Trophoblast cell (in vitro differentiated cells and primary cell): ENCODE data around the gene FCRLB.
A peak's percentile ranks its signal among the peaks of the same experiment; 100 is the strongest.

Experiments used
- DNase-seq, 2 donors: peaks; one replicate each; pipeline ENCODE4 v3.0.0-alpha.2; 2016
- H2AFZ ChIP-seq: 2 replicates; pipeline ENCODE4 v1.6.1; 2013; ENCODE audit warnings: low read length, moderate library complexity, mild to moderate bottlenecking; ENCODE audit not compliant: insufficient read depth, poor library complexity
- H2AK5ac ChIP-seq: 2 replicates; pipeline ENCODE4 v1.6.1; 2013; ENCODE audit warnings: mild to moderate bottlenecking, low read length
- H2BK120ac ChIP-seq: 2 replicates; pipeline ENCODE4 v1.6.1; 2013; ENCODE audit warnings: low read length, mild to moderate bottlenecking, moderate library complexity; ENCODE audit not compliant: insufficient read depth, poor library complexity
- H2BK12ac ChIP-seq: 2 replicates; pipeline ENCODE4 v1.6.1; 2013; ENCODE audit warnings: mild to moderate bottlenecking, low read length, moderate library complexity
- H2BK5ac ChIP-seq: 2 replicates; pipeline ENCODE4 v1.6.1; 2013; ENCODE audit warnings: low read length, low read depth, moderate library complexity, mild to moderate bottlenecking; ENCODE audit not compliant: poor library complexity
- H3K14ac ChIP-seq: 2 replicates; pipeline ENCODE4 v1.6.1; 2013; ENCODE audit warnings: mild to moderate bottlenecking, low read length
- H3K18ac ChIP-seq: 2 replicates; pipeline ENCODE4 v1.6.1; 2013; ENCODE audit warnings: mild to moderate bottlenecking, low read length
- H3K23ac ChIP-seq: 2 replicates; pipeline ENCODE4 v1.6.1; 2013; ENCODE audit warnings: low read length
- H3K27ac ChIP-seq: 2 replicates; pipeline ENCODE4 v1.5.1; 2013; ENCODE audit warnings: low read depth, mild to moderate bottlenecking, inconsistent platforms, low read length, moderate library complexity
- H3K27me3 ChIP-seq: 2 replicates; pipeline ENCODE4 v1.6.1; 2013; ENCODE audit warnings: inconsistent platforms, mild to moderate bottlenecking, low read length, moderate library complexity; ENCODE audit not compliant: insufficient read depth
- H3K36me3 ChIP-seq, 2 experiments: 1 replicate in 1 of 2; 2 replicates in 1 of 2; pipeline ENCODE4 v1.6.1; 2013; ENCODE audit warnings: low read length in 2 of 2, mild to moderate bottlenecking in 2 of 2, moderate library complexity in 1 of 2; ENCODE audit not compliant: insufficient read depth in 2 of 2, control insufficient read depth in 1 of 2
- H3K4ac ChIP-seq: 2 replicates; pipeline ENCODE4 v1.6.1; 2013; ENCODE audit warnings: low read depth, mild to moderate bottlenecking, low read length, moderate library complexity
- H3K4me1 ChIP-seq, 2 experiments: 1 replicate in 1 of 2; 2 replicates in 1 of 2; pipeline ENCODE4 v1.6.1; 2013; ENCODE audit warnings: low read length in 2 of 2, mild to moderate bottlenecking in 2 of 2, moderate library complexity in 1 of 2; ENCODE audit not compliant: insufficient read depth in 2 of 2, control insufficient read depth in 1 of 2
- H3K4me2 ChIP-seq: 2 replicates; pipeline ENCODE4 v1.6.1; 2013; ENCODE audit warnings: inconsistent platforms, mild to moderate bottlenecking, low read length, moderate library complexity
- H3K4me3 ChIP-seq: 2 replicates; pipeline ENCODE4 v1.5.1; 2013; ENCODE audit warnings: mild to moderate bottlenecking, low read depth, low read length, inconsistent platforms
- H3K79me1 ChIP-seq: one replicate; pipeline ENCODE4 v1.6.1; 2013; ENCODE audit warnings: low read length
- H3K79me2 ChIP-seq: 2 replicates; pipeline ENCODE4 v1.6.1; 2013; ENCODE audit warnings: low read length, mild to moderate bottlenecking; ENCODE audit not compliant: control insufficient read depth, insufficient read depth, poor library complexity
- H3K9ac ChIP-seq: 2 replicates; pipeline ENCODE4 v1.6.1; 2013; ENCODE audit warnings: mild to moderate bottlenecking, low read length
- H3K9me3 ChIP-seq: 2 replicates; pipeline ENCODE4 v1.6.1; 2013; ENCODE audit warnings: low read depth, mild to moderate bottlenecking, control low read depth, inconsistent platforms, low read length; ENCODE audit not compliant: insufficient read depth
- H4K12ac ChIP-seq: 2 replicates; pipeline ENCODE4 v1.6.1; 2013; ENCODE audit warnings: low read depth, mild to moderate bottlenecking, low read length, moderate library complexity
- H4K8ac ChIP-seq: 2 replicates; pipeline ENCODE4 v1.6.1; 2013; ENCODE audit warnings: low read depth, mild to moderate bottlenecking, low read length, moderate library complexity
- H4K91ac ChIP-seq: one replicate; pipeline ENCODE4 v1.6.1; 2013; ENCODE audit warnings: low read depth, mild to moderate bottlenecking, low read length, moderate library complexity
- WGBS: extraction: QIAGEN DNeasy Blood & Tissue Kit; methylation state at CpG from one replicate; pipeline ENCODE4 v1.1.7; 2013; ENCODE audit warnings: missing lambda C conversion rate; ENCODE audit not compliant: insufficient read length, insufficient coverage; ENCODE audit errors: extremely low coverage; 5-methylcytosine and 5-hydroxymethylcytosine counted together

Gene FCRLB

DNA sequence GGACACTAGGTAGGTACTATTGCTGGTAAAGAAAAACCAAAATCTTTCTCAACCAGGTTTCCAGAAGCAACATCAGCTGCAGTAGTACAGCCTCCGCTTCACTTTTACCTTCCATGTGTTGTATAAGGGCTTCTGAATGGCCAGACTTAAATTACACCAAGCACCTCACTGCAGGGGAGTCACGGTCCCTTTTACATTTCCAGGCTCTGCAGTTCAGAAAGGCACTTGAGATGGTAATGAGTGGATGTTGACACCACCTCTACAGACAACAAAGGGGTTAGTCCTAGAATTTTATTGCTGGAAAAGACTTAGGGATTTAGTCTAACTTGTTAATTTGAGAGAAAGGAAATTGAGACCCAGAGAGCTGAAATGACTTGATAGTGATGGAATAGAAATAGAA is 16.3 kb downstream of the FCRLB start:
- Histone ChIP-seq H3K27ac (no peak overlapping the region), H4K8ac (no peak overlapping the region), H3K36me3 (no peaks in the 10 kb centered on the region), H3K9ac (no peak overlapping the region), H3K4ac (no peak overlapping the region), H3K14ac (no peak overlapping the region), H2BK120ac (no peak overlapping the region), H3K79me1 (no peaks in the 10 kb centered on the region), H3K18ac (no peak overlapping the region), H2AK5ac (no peak overlapping the region), H3K79me2 (no peaks in the 10 kb centered on the region), H3K4me3 (no peak overlapping the region), H3K23ac (peak overlapping the region; percentile 67), H4K12ac (no peak overlapping the region), H2BK12ac (no peak overlapping the region), H2AFZ (no peak overlapping the region), H3K9me3 (no peaks in the 10 kb centered on the region), H2BK5ac (no peak overlapping the region), H3K27me3 (no peaks in the 10 kb centered on the region), H3K4me1 (peaks cover 0 to 3% of the 10 kb centered on the region in 2 experiments), H3K4me2 (no peak overlapping the region), H4K91ac (no peak overlapping the region)
- no peak for DNase-seq
- no CpG with 5 or more reads among the region's 2 CpGs for WGBS

GRCh38 chr1:161738627-161739287 is 17.4 kb downstream of the FCRLB start:
- Histone ChIP-seq H3K79me1 (no peaks in the 10 kb centered on the region), H3K4me1 (peaks cover 0 to 3% of the 10 kb centered on the region in 2 experiments), H2BK5ac (no peak overlapping the region), H3K27ac (no peak overlapping the region), H2AK5ac (no peak overlapping the region), H3K36me3 (no peaks in the 10 kb centered on the region), H3K4ac (no peak overlapping the region), H3K14ac (no peak overlapping the region), H4K12ac (no peak overlapping the region), H2BK12ac (no peak overlapping the region), H2BK120ac (no peak overlapping the region), H3K23ac (no peak overlapping the region), H3K79me2 (no peaks in the 10 kb centered on the region), H3K18ac (no peak overlapping the region), H3K4me3 (no peak overlapping the region), H3K27me3 (no peaks in the 10 kb centered on the region), H3K4me2 (no peak overlapping the region), H3K9ac (no peak overlapping the region), H3K9me3 (no peaks in the 10 kb centered on the region), H4K91ac (no peak overlapping the region), H2AFZ (no peak overlapping the region), H4K8ac (no peak overlapping the region)
- WGBS: no CpG with 5 or more reads among the region's 4 CpGs
- peak; percentile 48 to 69 for DNase-seq

GRCh38 chr1:161739865-161740566 is 18.7 kb downstream of the FCRLB start:
- H2BK12ac ChIP-seq: no peak overlapping the region
- WGBS: no CpG with 5 or more reads among the region's 8 CpGs

GRCh38 chr1:161740921-161741320 is 19.6 kb downstream of the FCRLB start:
- no peak overlapping the region for H4K8ac ChIP-seq
- H3K27me3 ChIP-seq: no peaks in the 10 kb centered on the region
- H2AK5ac ChIP-seq: no peak overlapping the region
- H3K9me3 ChIP-seq: no peaks in the 10 kb centered on the region
- no peak overlapping the region for H2BK120ac ChIP-seq
- H3K4me2 ChIP-seq: no peak overlapping the region
- H3K23ac ChIP-seq: no peak overlapping the region
- no peak for DNase-seq
- no peak overlapping the region for H3K9ac ChIP-seq
- no CpG with 5 or more reads among the region's 6 CpGs for WGBS
- no peak overlapping the region for H4K12ac ChIP-seq
- no peak overlapping the region for H2BK12ac ChIP-seq
- H3K18ac ChIP-seq: no peak overlapping the region
- no peak overlapping the region for H3K27ac ChIP-seq
- H3K4me3 ChIP-seq: no peak overlapping the region
- no peaks in the 10 kb centered on the region for H3K4me1 ChIP-seq
- no peaks in the 10 kb centered on the region for H3K79me1 ChIP-seq
- H2AFZ ChIP-seq: no peak overlapping the region
- H3K14ac ChIP-seq: no peak overlapping the region
- H4K91ac ChIP-seq: no peak overlapping the region
- no peak overlapping the region for H3K4ac ChIP-seq
- H2BK5ac ChIP-seq: no peak overlapping the region
- H3K36me3 ChIP-seq: no peaks in the 10 kb centered on the region
- no peaks in the 10 kb centered on the region for H3K79me2 ChIP-seq

More at GRCh38 chr1:161739865-161740566, 18.7 kb downstream of the FCRLB start:
- Histone ChIP-seq H3K9ac (no peak overlapping the region), H3K4me1 (no peaks in the 10 kb centered on the region), H4K12ac (no peak overlapping the region), H3K79me2 (no peaks in the 10 kb centered on the region), H3K27me3 (no peaks in the 10 kb centered on the region), H2BK120ac (no peak overlapping the region), H4K8ac (no peak overlapping the region), H3K14ac (no peak overlapping the region), H2AK5ac (no peak overlapping the region), H3K4me2 (no peak overlapping the region), H3K18ac (no peak overlapping the region), H3K9me3 (no peaks in the 10 kb centered on the region), H3K36me3 (no peaks in the 10 kb centered on the region), H3K4ac (no peak overlapping the region), H3K27ac (no peak overlapping the region), H3K79me1 (no peaks in the 10 kb centered on the region), H2BK5ac (no peak overlapping the region), H4K91ac (no peak overlapping the region), H2AFZ (no peak overlapping the region), H3K23ac (no peak overlapping the region), H3K4me3 (no peak overlapping the region)
- DNase-seq: peak in 1 of 2 donors; percentile 14
